Heart left ventricle (tissue), 16 donors: ENCODE data around the gene COX5B. TPM values are rescaled to one million over a fixed set of nuclear protein-coding genes. Genes with fewer than 3 reads are reported as not detected.

ENCODE experiments used
- ATAC-seq, 4 donors: fragments of 200-7000 bp; cut with Tn5 transposase; one replicate each; pipeline ENCODE4 v1.9.1; 2020 to 2022; ENCODE audit warnings: moderate library complexity in 4 of 4, mild to moderate bottlenecking in 3 of 4, moderate number of reproducible peaks in 1 of 4
- DNase-seq, 5 donors: peaks; one replicate each; pipeline ENCODE4 v3.0.0-alpha.2; 2020
- H3K27ac ChIP-seq, 12 donors: fragments of 200-600 bp; sonication (generic) in 4 of 12; one replicate each; pipeline versions ENCODE4 v1.5.0 to v1.8.0; 2016 to 2022; ENCODE audit warnings: mild to moderate bottlenecking in 2 of 12
- H3K27me3 ChIP-seq, 9 donors: fragments of 200-600 bp; sonication (generic) in 2 of 9; one replicate each; pipeline versions ENCODE4 v1.5.1 to v1.8.0; 2016 to 2022; ENCODE audit warnings: mild to moderate bottlenecking in 3 of 9
- H3K36me3 ChIP-seq, 9 donors: fragments of 200-600 bp; sonication (generic) in 2 of 9; one replicate each; pipeline versions ENCODE4 v1.5.0 to v1.8.0; 2018 to 2022; ENCODE audit warnings: mild to moderate bottlenecking in 2 of 9
- H3K4me1 ChIP-seq, 12 donors: fragments of 200-600 bp; sonication (generic) in 4 of 12; one replicate each; pipeline versions ENCODE4 v1.5.0 to v1.8.0; 2016 to 2022; ENCODE audit warnings: mild to moderate bottlenecking in 3 of 12
- H3K4me3 ChIP-seq, 12 donors: fragments of 200-600 bp; sonication (generic) in 4 of 12; one replicate each; pipeline versions ENCODE4 v1.5.0 to v1.8.0; 2017 to 2022; ENCODE audit warnings: mild to moderate bottlenecking in 9 of 12, moderate library complexity in 4 of 12
- H3K9me3 ChIP-seq, 12 donors: fragments of 200-600 bp; sonication (generic) in 4 of 12; one replicate each; pipeline versions ENCODE4 v1.5.0 to v1.8.0; 2016 to 2022; ENCODE audit warnings: mild to moderate bottlenecking in 1 of 12
- CTCF ChIP-seq, 12 donors: fragments of 200-600 bp; sonication (generic) in 4 of 12; IDR thresholded peaks; one replicate each; pipeline versions ENCODE4 v1.5.0 to v1.8.0; 2018 to 2022; ENCODE audit warnings: antibody characterized with exemption in 12 of 12, mild to moderate bottlenecking in 5 of 12
- POLR2A ChIP-seq, 2 donors: fragments of 450-650 bp; IDR thresholded peaks; one replicate each; pipeline ENCODE4 v1.6.1; 2017; ENCODE audit warnings: antibody characterized with exemption in 2 of 2, mild to moderate bottlenecking in 2 of 2, moderate library complexity in 2 of 2
- WGBS, 4 donors: extraction: QIAGEN DNeasy Blood & Tissue Kit in 2 of 4; methylation state at CpG; one replicate each; pipeline versions ENCODE4 v1.1.5 to v1.1.7; 2013 to 2018; 5-methylcytosine and 5-hydroxymethylcytosine counted together
- intact Hi-C, 10 donors: fragments of 100-400 bp; cut with DNase I; formaldehyde crosslinking; loops; one replicate each; pipeline versions ENCODE4 v1.11.1 to v1.14.2; 2022
- polyA plus RNA-seq, 2 donors: library from polyadenylated mRNA; stranded (reverse); fragments of 200-250 nt; gene quantifications; one replicate each; pipeline ENCODE4 v1.2.3, GENCODE V29; 2013
- total RNA-seq, 9 donors: library from RNA; depleted of rRNA in 2 of 9; stranded (reverse); fragments of >200 nt in 2 of 9; fragmentation: NEBNext Ultra II Directional in 3 of 9; extraction: Animal tissue kit (Norgen Biotek cat#: 25700) in 3 of 9; gene quantifications; one replicate each; pipeline versions ENCODE4 v1.1.0 to v1.2.4, GENCODE V29; 2016 to 2023
- donor health status: ischemic (EF 13 %, LVEDD 7.1; RV severe dilation, severe dysfunction).
- donor health status: healthy with polysubstance abuse.
- donor health status: DM: no; HTN: yes; CAD: no.
- donor health status: DM: no; HTN: no; CAD: no.
- donor health status: ischemic (EF 25% LVEDD 6.9; RV normal size, moderate dysfunction).
- donor health status: ischemic (EF 25% LVEDD 5.7; RV mildly dilated, moderate dysfunction).
- donor health status: healthy.
- donor health status: DM: yes; HTN: yes; CAD: no.
- donor health status: ischemic (EF 35%, LVEDD 5.7; RV mildly dilated, moderate dysfunction).
- donor health status: nonischemic (EF 11% LVEDD 7.7; RV severe dilation, severe dysfunction).
- donor health status: DM: yes; HTN: yes; CAD: no.
- donor health status: PGD.
- donor health status: ischemic (EF 29% LVEDD 5.4; RV normal size, mild dysfunction).
- donor health status: nonischemic (EF 23%, LVEDD 6.1; RV moderate dilation, normal function).

COX5B gene
- total and polyA plus RNA-seq, 11 donors, result 745 to 4,214 (median 1,226) TPM

- Histone ChIP-seq H3K4me1 (peaks cover 0 to 27% (median 14%) of the 10 kb centered on the region in 12 donors), H3K27ac (peak overlapping the region in 5 of 12 donors; percentile 11 to 99 (median 92))
Measured at GRCh38 chr2:97644023-97644717, 1.7 kb upstream of the COX5B start.

GRCh38 chr2:97645112-97645694 is 659 bp upstream of the COX5B start:
- TF ChIP-seq CTCF (IDR thresholded peaks at IDR 0.05) (no peak), POLR2A (IDR thresholded peaks at IDR 0.05) (no peak)
- H3K4me1 ChIP-seq, result peaks cover 0 to 27% (median 14%) of the 10 kb centered on the region in 12 donors
- DNase-seq (no peak), ATAC-seq (peak; percentile 45 to 63 (median 57))
- H3K4me3 ChIP-seq, result peak overlapping the region; percentile 71 to 100 (median 88)
- 6 to 10% (median 8%) methylated on average over 19 of the region's 19 CpGs for WGBS, 4 donors
- H3K9me3 ChIP-seq, result no peaks in the 10 kb centered on the region
- H3K27me3 ChIP-seq, result no peaks in the 10 kb centered on the region
- H3K36me3 ChIP-seq, result peaks cover 0 to 35% (median 33%) of the 10 kb centered on the region in 9 donors
- H3K27ac ChIP-seq, result peak overlapping the region; percentile 92 to 99 (median 97)
- intact Hi-C loops, result loop anchor here in 4 of 10 donors (1.0 to 10.0 kb wide), 2 partner anchors 19 to 50 kb away; partner anchors contain the start of gene ACTR1B (in 4 of the 4)

More at GRCh38 chr2:97644023-97644717, 1.7 kb upstream of the COX5B start:
- Histone ChIP-seq H3K36me3 (peaks cover 0 to 24% (median 22%) of the 10 kb centered on the region in 9 donors), H3K9me3 (no peaks in the 10 kb centered on the region), H3K4me3 (no peak overlapping the region), H3K27me3 (peaks cover 0 to 3% (median 0%) of the 10 kb centered on the region in 9 donors)
- no peak for ATAC-seq
- DNase-seq, result no peak
- TF ChIP-seq CTCF (IDR thresholded peaks at IDR 0.05) (no peak), POLR2A (IDR thresholded peaks at IDR 0.05) (no peak)
- WGBS, 4 donors, result 90 to 96% (median 95%) methylated on average over 4 of the region's 4 CpGs
- intact Hi-C loops, result loop anchor here in 2 of 10 donors (5.0 to 10.0 kb wide), 2 partner anchors 33 to 49 kb away; no protein-coding TSS in a partner anchor

DNA sequence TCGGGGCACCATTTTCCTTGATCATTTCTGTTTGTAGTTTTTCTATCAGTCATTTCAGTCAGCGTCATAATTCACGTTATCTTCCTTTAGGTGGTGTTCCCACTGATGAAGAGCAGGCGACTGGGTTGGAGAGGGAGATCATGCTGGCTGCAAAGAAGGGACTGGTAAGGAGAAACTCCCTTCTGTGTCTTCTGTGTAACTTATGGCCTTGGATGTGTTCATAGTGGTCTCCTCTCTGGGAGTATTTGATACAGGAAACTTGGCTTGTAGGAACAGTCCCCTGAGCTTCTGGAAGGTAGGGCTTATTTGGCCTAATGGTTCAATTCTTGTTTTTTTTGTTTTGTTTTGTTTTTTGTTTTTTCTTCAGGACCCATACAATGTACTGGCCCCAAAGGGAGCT is 1.1 kb downstream of the COX5B start:
- peak overlapping the region in 9 of 12 donors; percentile 92 to 99 (median 97) for H3K27ac ChIP-seq
- peaks cover 0 to 47% (median 39%) of the 10 kb centered on the region in 9 donors for H3K36me3 ChIP-seq
- DNase-seq (no peak), ATAC-seq (no peak)
- peak overlapping the region; percentile 71 to 100 (median 88) for H3K4me3 ChIP-seq
- TF ChIP-seq POLR2A (IDR thresholded peaks at IDR 0.05) (no peak), CTCF (IDR thresholded peaks at IDR 0.05) (no peak)
- 59 to 78% (median 73%) methylated on average over 4 of the region's 4 CpGs for WGBS, 4 donors
- H3K9me3 ChIP-seq, result no peaks in the 10 kb centered on the region
- H3K4me1 ChIP-seq, result peaks cover 0 to 27% (median 14%) of the 10 kb centered on the region in 12 donors
- intact Hi-C loops, result loop anchor here in 6 of 10 donors (1.0 to 10.0 kb wide), 4 partner anchors 15 to 52 kb away; no protein-coding TSS in a partner anchor
- no peaks in the 10 kb centered on the region for H3K27me3 ChIP-seq

GRCh38 chr2:97651114-97651513 is 5.3 kb downstream of the COX5B start:
- H3K4me3 ChIP-seq, result no peak overlapping the region
- peak overlapping the region in 1 of 12 donors; percentile 15 for H3K27ac ChIP-seq
- no peaks in the 10 kb centered on the region for H3K27me3 ChIP-seq
- intact Hi-C loops, result no loop called here
- H3K36me3 ChIP-seq, result peaks cover 0 to 71% (median 41%) of the 10 kb centered on the region in 9 donors
- WGBS, 4 donors, result 72 to 78% (median 75%) methylated on average over 4 of the region's 4 CpGs
- peaks cover 0 to 16% (median 1%) of the 10 kb centered on the region in 12 donors for H3K9me3 ChIP-seq
- ATAC-seq (no peak), DNase-seq (no peak)
- H3K4me1 ChIP-seq, result peaks cover 0 to 19% (median 9%) of the 10 kb centered on the region in 12 donors
- no peak for TF ChIP-seq POLR2A (IDR thresholded peaks at IDR 0.05)
- TF ChIP-seq CTCF (IDR thresholded peaks at IDR 0.05), result no peak
